Measurements from ENCODE around the gene SYN1.

Gene SYN1

DNA sequence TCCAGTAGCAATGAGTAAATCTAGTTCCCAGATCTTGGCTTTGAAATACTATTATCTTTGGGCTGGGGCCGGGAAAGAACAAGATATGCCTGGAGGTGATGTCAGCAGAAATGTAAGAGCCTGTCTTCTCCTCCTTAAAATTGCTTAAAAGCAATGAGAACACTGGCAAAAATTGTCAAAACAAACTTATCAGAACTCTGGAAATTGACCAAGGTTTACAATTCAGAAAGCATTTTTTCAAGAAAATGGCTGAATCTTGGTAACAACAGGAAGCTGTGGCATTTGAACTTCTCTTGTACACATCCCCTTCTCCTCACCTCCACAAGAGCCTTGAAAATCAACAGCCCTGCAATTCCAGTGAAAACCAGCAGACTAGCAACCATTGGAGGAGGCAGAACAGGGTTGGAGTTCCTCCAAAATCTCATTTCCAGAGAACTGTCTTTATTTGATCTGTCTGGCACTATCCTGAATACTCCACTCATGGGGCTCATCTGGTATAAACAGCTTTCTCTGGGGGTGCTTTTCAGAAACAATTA is 23.9 kb downstream of the SYN1 start:
- no peaks in the 10 kb centered on the region for H3K79me2 ChIP-seq (ENCODE audit: insufficient read depth, low read depth)
- H3K27ac ChIP-seq: no peak overlapping the region
- H3K36me3 ChIP-seq (ENCODE audit: insufficient read depth): no peaks in the 10 kb centered on the region
- TF ChIP-seq, protein P1, sequence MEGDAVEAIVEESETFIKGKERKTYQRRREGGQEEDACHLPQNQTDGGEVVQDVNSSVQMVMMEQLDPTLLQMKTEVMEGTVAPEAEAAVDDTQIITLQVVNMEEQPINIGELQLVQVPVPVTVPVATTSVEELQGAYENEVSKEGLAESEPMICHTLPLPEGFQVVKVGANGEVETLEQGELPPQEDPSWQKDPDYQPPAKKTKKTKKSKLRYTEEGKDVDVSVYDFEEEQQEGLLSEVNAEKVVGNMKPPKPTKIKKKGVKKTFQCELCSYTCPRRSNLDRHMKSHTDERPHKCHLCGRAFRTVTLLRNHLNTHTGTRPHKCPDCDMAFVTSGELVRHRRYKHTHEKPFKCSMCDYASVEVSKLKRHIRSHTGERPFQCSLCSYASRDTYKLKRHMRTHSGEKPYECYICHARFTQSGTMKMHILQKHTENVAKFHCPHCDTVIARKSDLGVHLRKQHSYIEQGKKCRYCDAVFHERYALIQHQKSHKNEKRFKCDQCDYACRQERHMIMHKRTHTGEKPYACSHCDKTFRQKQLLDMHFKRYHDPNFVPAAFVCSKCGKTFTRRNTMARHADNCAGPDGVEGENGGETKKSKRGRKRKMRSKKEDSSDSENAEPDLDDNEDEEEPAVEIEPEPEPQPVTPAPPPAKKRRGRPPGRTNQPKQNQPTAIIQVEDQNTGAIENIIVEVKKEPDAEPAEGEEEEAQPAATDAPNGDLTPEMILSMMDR (conservative IDR thresholded peaks at IDR 0.05; ENCODE audit: low read depth, low read length): no peak
- no peak overlapping the region for H2AFZ ChIP-seq (ENCODE audit: low read depth)
- H4K20me1 ChIP-seq (ENCODE audit: insufficient read depth): no peaks in the 10 kb centered on the region
- H3K4me3 ChIP-seq (IDR thresholded peaks at IDR 0.05; ENCODE audit: insufficient read depth, low read depth, low read length): no peak overlapping the region
- no peak overlapping the region for H3K4me2 ChIP-seq
- no peaks in the 10 kb centered on the region for H3K27me3 ChIP-seq (ENCODE audit: insufficient read depth, low read depth)
- no peaks in the 10 kb centered on the region for H3K4me1 ChIP-seq (ENCODE audit: low read depth, poor library complexity, severe bottlenecking)
- H3K9ac ChIP-seq: no peak overlapping the region

- Histone ChIP-seq H3K9ac (no peak overlapping the region), H2AFZ (ENCODE audit: low read depth) (no peak overlapping the region), H3K4me3 (IDR thresholded peaks at IDR 0.05; ENCODE audit: insufficient read depth, low read depth, low read length) (no peak overlapping the region), H3K4me1 (ENCODE audit: low read depth, poor library complexity, severe bottlenecking) (no peaks in the 10 kb centered on the region), H3K36me3 (ENCODE audit: insufficient read depth) (no peaks in the 10 kb centered on the region), H3K4me2 (no peak overlapping the region), H3K27me3 (ENCODE audit: insufficient read depth, low read depth) (no peaks in the 10 kb centered on the region), H3K79me2 (ENCODE audit: insufficient read depth, low read depth) (no peaks in the 10 kb centered on the region), H4K20me1 (ENCODE audit: insufficient read depth) (no peaks in the 10 kb centered on the region), H3K27ac (no peak overlapping the region)
- TF ChIP-seq, protein P1 (conservative IDR thresholded peaks at IDR 0.05; ENCODE audit: low read depth, low read length): no peak
Measured at GRCh38 chrX:47593522-47593921, 26.1 kb downstream of the SYN1 start.

GRCh38 chrX:47590984-47591383 is 28.7 kb downstream of the SYN1 start:
- no peak overlapping the region for H2AFZ ChIP-seq (ENCODE audit: low read depth)
- H3K27ac ChIP-seq: no peak overlapping the region
- H3K4me3 ChIP-seq (IDR thresholded peaks at IDR 0.05; ENCODE audit: insufficient read depth, low read depth, low read length): no peak overlapping the region
- no peak overlapping the region for H3K9ac ChIP-seq
- no peaks in the 10 kb centered on the region for H3K79me2 ChIP-seq (ENCODE audit: insufficient read depth, low read depth)
- no peak overlapping the region for H3K4me2 ChIP-seq
- H4K20me1 ChIP-seq (ENCODE audit: insufficient read depth): no peaks in the 10 kb centered on the region
- no peaks in the 10 kb centered on the region for H3K4me1 ChIP-seq (ENCODE audit: low read depth, poor library complexity, severe bottlenecking)
- H3K27me3 ChIP-seq (ENCODE audit: insufficient read depth, low read depth): no peaks in the 10 kb centered on the region
- no peaks in the 10 kb centered on the region for H3K36me3 ChIP-seq (ENCODE audit: insufficient read depth)
- TF ChIP-seq, protein P1 (conservative IDR thresholded peaks at IDR 0.05; ENCODE audit: low read depth, low read length): no peak

- no peak overlapping the region for H3K27ac ChIP-seq
- no peaks in the 10 kb centered on the region for H3K36me3 ChIP-seq (ENCODE audit: insufficient read depth)
- H4K20me1 ChIP-seq (ENCODE audit: insufficient read depth): no peaks in the 10 kb centered on the region
- H3K9ac ChIP-seq: no peak overlapping the region
- no peaks in the 10 kb centered on the region for H3K4me1 ChIP-seq (ENCODE audit: low read depth, poor library complexity, severe bottlenecking)
- H3K79me2 ChIP-seq (ENCODE audit: insufficient read depth, low read depth): no peaks in the 10 kb centered on the region
- H3K27me3 ChIP-seq (ENCODE audit: insufficient read depth, low read depth): no peaks in the 10 kb centered on the region
- TF ChIP-seq, protein P1 (conservative IDR thresholded peaks at IDR 0.05; ENCODE audit: low read depth, low read length): no peak
- no peak overlapping the region for H3K4me2 ChIP-seq
- H3K4me3 ChIP-seq (IDR thresholded peaks at IDR 0.05; ENCODE audit: insufficient read depth, low read depth, low read length): no peak overlapping the region
- no peak overlapping the region for H2AFZ ChIP-seq (ENCODE audit: low read depth)
Measured at GRCh38 chrX:47587906-47588735, 31.5 kb downstream of the SYN1 start.

All from KMS-11 (cell line).